Measurements from ENCODE around the gene FLNB. TPM values are rescaled to one million over a fixed set of nuclear protein-coding genes. Genes with fewer than 3 reads are reported as not detected.

The FLNB gene
- total and polyA plus RNA-seq, 2 of the 8 experiments (the other 6 are each of a cell fraction or from before 2014, with no cell fraction given), result 72.3 to 118 TPM

DNA sequence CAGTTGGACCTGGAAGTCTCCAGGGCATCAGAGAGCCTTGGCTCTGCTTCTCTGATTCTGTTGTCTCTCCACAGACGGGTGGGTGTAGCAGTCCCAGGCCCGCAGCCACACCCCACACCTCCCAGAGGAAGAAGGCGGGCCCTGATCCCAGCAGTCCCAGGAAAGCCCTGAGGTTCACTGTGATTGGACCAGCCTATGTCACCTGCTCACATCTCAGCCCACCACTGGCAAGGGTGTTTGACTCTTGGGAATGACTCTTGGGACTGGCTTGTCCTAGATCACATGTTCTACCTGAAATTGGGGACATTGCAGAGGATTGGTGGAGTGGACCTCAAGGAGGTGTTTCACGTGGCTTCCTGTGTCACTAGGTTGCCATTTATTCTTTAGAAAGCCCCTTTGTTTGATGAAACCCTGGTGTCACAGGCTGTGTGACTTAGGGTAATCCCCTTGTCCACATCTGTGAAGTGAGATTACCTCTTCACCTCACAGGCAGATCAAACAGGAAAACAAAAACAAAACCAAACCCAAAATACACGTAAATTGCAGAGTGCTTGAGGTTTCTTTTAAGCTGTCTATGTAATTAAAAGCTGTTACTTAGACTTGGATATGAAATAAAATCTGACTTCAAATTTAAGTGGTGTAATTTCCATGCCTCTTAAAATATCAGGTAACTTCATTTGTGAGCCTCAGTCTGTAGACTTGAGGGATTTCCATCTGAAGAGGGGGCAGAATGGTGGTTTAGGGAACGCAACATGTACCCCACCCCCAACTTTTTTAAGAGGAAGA is 26.7 kb downstream of the FLNB start (continued):
- TF ChIP-seq CTCF (IDR thresholded peaks at IDR 0.05; ENCODE audit: control extremely low read depth in 1 of 3, insufficient read depth in 1 of 3, low read depth in 1 of 3, low read length in 3 of 3), result no peak
- TF ChIP-seq ZNF274 (IDR thresholded peaks at IDR 0.05; ENCODE audit: borderline replicate concordance, extremely low read depth, low read length), result no peak
- TF ChIP-seq NANOG (IDR thresholded peaks at IDR 0.05; ENCODE audit: insufficient read depth, low read depth, low read length, poor library complexity, severe bottlenecking), result no peak
- TF ChIP-seq RNF2 (IDR thresholded peaks at IDR 0.05; ENCODE audit: borderline replicate concordance, low read depth, low read length, missing control alignments, poor library complexity, severe bottlenecking), result no peak
